Skeletal muscle cell (primary cell): ENCODE measurements around the gene FAIM.
"Not testable (repeated sequence)": the region's sequence is repeated elsewhere in the genome, so short reads cannot be mapped to it uniquely, and the experiment has no call there.

Experiments
- DNase-seq: peaks from one replicate; pipeline ENCODE4 v3.0.0-alpha.2; 2010; ENCODE audit warnings: low read depth
- H3K4me3 ChIP-seq: 2 replicates; pipeline ENCODE4 v1.5.1; 2011; ENCODE audit warnings: low read depth, mild to moderate bottlenecking, control low read depth, low read length, moderate library complexity

FAIM gene

GRCh38 chr3:138673641-138674530, 65.3 kb downstream of the FAIM start:
- H3K4me3 ChIP-seq: no peak overlapping the region
- DNase-seq: peak; percentile 47

GRCh38 chr3:138675393-138675792, 66.8 kb downstream of the FAIM start:
- H3K4me3 ChIP-seq: no peak overlapping the region
- DNase-seq: no peak

- DNase-seq: no peak
- no peak overlapping the region for H3K4me3 ChIP-seq
These were observed 69.5 kb downstream of the FAIM start for GRCh38 chr3:138678086-138678485.

DNA sequence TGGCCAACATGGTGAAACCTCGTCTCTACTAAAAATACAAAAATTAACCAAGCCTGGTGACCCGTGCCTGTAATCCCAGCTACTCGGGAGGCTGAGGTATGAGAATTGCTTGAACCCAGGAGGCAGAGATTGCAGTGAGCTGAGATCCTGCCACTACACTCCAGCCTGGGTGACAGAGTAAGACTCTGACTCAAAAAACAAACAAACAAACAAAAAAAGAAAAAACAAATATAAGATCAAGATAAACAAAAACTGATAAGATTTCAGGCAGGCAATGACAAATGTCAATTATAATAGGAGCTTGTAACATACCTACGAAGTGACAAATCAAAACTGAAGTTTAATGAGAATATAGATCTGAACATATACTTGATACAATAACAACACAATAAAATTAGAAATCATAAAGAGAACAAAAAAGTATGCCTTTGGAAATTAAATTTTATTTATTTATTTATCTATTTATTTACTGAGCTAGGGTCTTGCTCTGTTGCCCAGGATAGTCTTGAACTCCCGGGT, 70.4 kb downstream of the FAIM start:
- H3K4me3 ChIP-seq: no peak overlapping the region
- DNase-seq: no peak

- H3K4me3 ChIP-seq, DNase-seq: not testable (repeated sequence)
These were observed 72.4 kb downstream of the FAIM start for GRCh38 chr3:138680974-138681373.

DNA sequence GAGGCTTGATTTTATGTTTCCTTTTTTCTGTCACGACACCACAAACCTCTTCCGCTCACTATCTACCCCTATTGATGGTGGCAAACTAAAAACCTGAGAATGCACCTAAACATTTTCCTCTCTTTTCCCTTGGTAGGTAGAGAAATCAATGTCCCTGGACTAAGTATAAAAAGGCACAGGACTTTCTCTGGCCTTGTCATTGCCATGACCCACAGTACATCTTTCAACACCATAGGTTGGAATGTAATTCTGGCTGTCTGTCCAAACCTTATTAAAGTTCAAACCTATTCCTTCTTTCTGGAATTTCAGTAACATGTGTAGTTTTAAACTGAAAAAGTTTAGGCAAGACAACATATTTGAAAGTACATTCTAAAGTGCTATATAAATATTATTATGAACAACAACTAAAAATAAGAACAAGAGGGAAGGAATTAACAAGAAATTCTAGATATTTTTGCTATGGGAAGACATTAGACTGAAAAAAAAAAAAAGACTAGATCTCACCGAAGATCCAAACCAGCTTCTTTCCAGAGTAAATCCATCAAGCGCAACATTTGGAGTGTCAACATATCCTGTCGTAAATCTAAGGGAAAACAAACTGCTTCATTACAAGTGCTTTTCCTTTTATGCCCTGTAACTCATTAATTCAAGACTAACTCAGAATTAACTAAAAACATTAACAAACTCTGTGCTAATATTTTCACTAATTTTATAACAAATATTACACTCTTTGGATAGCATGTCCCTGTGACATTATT, 73.1 kb downstream of the FAIM start:
- DNase-seq: no peak
- H3K4me3 ChIP-seq: no peak overlapping the region

GRCh38 chr3:138682648-138683047, 74.1 kb downstream of the FAIM start:
- no peak for DNase-seq
- H3K4me3 ChIP-seq: no peak overlapping the region
